IPS-NIHi7 (cell line): ENCODE results near the gene KRTAP12-4.
"Not testable (repeated sequence)": the region's sequence is repeated elsewhere in the genome, so short reads cannot be mapped to it uniquely, and the experiment has no call there.

Experiments used
- DNase-seq: peaks from one replicate; pipeline ENCODE4 v3.0.0; 2012; ENCODE audit warnings: mixed read lengths; ENCODE audit errors: extremely low spot score

The KRTAP12-4 gene

DNA sequence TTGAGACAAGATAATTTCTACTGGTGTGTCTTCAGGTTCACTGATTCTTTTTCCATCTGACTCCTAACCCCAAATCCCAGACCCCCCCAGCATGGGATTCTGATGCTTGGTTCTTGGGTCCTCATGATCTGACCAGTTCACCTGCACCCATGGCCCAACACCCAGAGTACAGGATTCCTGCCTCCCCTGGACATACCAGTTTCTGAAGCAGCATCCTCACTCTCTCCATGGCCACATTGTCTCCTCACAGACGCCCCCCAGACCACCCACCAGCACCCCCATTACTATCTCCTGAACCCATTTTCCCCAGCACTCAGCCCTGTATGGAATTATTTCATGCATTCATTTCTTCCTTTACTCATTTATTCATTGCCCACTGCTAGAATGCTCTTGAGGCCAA, 2.4 kb upstream of the KRTAP12-4 start:
- no peak for DNase-seq

GRCh38 chr21:44653656-44654575, 543 bp downstream of the KRTAP12-4 start:
- no peak for DNase-seq

DNA sequence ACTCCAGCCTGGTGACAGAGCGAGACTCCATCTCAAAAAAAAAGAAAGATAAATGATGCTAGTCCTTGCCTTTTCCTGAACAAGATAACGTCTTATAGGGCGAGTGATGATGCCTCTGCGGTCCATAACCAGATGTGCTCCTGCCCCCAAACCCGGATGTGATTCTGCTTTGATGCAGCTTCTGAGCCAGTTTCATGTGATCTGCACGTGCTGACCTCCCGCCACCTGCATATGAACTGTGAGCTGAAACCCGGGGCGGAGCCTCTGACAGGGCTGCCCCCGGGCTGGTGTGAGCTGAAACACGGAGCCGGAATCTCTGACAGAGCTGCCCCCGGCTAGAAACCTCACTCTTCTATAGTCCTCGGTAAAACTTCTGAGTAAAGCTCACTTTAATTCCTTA, 1.3 kb downstream of the KRTAP12-4 start:
- DNase-seq = no peak

GRCh38 chr21:44650973-44651675, 3.3 kb downstream of the KRTAP12-4 start:
- DNase-seq = no peak

DNA sequence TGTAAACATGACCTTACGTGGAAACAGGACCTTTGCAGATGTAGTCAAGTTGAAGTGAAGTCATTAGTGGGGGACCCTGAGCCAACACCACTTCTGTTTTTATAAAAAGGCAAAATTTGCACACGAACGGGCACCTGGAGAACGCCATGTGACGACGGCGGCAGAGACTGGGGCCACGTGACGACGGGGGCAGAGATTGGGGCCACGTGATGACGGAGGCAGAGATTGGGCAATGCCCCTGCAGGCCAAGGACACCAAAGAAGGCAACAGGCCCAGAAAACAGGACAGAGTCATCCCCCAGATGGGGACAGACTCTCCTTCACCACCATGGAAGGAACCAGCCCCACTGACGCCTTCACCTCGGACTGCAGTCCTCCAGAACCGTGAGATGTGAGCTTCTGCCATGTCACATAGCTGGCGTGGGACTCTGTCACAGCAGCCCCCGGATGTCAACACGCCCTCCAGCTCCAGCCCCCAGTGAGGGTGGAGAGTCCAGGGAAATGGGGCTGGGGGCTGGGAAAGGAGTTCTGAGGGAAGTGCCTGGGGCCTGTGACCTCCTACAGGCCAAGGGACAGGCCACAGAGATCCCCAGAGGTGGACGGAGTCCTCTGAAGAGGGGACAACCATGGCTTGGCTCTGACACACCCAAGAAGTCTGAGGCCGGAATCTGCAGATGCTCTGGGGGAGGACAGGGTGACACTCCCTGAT, 4.0 kb downstream of the KRTAP12-4 start:
- DNase-seq = no peak

- no peak for DNase-seq
Measured at GRCh38 chr21:44649521-44650100, 4.8 kb downstream of the KRTAP12-4 start.

GRCh38 chr21:44648557-44649311, 5.7 kb downstream of the KRTAP12-4 start:
- DNase-seq = no peak

GRCh38 chr21:44647222-44647552, 7.3 kb downstream of the KRTAP12-4 start:
- no peak for DNase-seq

- not testable (repeated sequence) for DNase-seq
Measured at GRCh38 chr21:44646366-44647221, 7.9 kb downstream of the KRTAP12-4 start, which contains the start of gene KRTAP10-11. TSS of gene KRTAP10-11 (plus strand) at chr21:44646414. CDS start at chr21:44646459, 45 bp downstream.

GRCh38 chr21:44644878-44645277, 9.6 kb downstream of the KRTAP12-4 start:
- DNase-seq = no peak

DNA sequence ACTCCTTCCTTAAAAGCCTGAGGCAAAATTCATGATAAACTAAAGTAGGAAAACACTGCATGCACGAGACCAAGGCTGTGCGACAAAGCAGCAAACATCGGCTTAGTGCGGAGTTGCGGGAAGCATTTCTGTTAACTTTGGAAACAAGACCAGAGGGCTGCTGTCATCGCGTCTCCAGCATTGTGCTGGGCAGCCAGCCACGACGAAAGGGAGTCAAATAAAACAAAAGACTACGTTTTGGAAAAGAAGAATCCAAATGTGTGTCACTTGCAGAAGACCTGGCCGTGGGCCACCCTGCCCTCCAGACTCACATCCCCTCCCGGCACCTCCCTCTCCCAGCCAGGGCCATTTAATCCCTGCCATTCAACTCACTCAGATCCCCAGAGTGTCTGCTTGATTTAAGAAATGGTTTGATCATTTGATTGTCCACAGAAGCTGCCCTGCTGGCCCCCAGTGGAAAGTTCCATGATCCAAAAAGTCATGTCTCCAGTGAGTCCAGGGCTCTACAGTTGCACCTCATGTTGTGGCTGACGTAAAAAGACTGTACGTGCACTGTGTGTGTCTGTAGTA, 10.6 kb downstream of the KRTAP12-4 start:
- DNase-seq = no peak

DNA sequence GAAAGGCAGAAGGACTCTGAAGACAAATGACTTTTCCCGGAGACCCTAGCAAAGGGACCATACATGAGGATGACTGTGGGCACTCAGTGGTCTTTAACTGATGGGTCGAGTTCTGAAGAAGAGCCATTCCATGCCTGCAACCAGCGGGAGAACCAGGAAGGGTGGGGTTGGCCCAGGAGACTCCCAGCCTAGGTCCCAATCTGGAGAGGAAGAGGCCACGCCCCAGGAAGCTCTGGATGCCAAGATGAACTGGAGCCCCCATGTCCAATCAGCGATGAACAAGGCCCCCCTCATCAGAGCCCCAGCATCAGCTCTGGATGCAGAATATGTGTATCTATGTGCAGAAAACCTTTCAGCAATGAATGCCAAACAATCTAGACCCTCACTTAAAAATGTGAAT, 13.7 kb downstream of the KRTAP12-4 start:
- no peak for DNase-seq

GRCh38 chr21:44639331-44639655, 15.2 kb downstream of the KRTAP12-4 start:
- DNase-seq = no peak

- not testable (repeated sequence) for DNase-seq
Measured at GRCh38 chr21:44638506-44639330, 15.7 kb downstream of the KRTAP12-4 start.

DNA sequence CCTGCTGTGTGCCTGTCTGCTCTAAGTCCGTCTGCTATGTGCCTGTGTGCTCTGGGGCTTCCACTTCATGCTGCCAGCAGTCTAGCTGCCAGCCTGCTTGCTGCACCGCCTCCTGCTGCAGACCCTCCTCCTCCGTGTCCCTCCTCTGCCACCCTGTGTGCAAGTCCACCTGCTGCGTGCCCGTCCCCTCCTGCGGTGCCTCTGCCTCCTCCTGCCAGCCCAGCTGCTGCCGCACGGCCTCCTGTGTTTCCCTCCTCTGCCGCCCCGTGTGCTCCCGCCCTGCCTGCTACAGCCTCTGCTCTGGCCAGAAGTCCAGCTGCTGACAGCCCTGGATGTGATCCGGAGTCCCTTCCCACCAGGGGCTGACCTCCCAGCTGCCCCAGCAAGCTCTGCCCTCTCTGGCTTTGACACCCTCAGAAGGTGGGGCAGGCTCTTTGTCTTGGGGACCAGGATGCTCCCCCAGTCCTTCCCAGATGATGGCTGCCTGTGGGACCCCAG, 16.6 kb downstream of the KRTAP12-4 start:
- not testable (repeated sequence) for DNase-seq

GRCh38 chr21:44637018-44637850, 17.2 kb downstream of the KRTAP12-4 start, which contains the start of gene KRTAP10-10:
TSS of gene KRTAP10-10 (plus strand) at chr21:44637356. CDS start at chr21:44637418, 62 bp downstream.
- DNase-seq = no peak

DNA sequence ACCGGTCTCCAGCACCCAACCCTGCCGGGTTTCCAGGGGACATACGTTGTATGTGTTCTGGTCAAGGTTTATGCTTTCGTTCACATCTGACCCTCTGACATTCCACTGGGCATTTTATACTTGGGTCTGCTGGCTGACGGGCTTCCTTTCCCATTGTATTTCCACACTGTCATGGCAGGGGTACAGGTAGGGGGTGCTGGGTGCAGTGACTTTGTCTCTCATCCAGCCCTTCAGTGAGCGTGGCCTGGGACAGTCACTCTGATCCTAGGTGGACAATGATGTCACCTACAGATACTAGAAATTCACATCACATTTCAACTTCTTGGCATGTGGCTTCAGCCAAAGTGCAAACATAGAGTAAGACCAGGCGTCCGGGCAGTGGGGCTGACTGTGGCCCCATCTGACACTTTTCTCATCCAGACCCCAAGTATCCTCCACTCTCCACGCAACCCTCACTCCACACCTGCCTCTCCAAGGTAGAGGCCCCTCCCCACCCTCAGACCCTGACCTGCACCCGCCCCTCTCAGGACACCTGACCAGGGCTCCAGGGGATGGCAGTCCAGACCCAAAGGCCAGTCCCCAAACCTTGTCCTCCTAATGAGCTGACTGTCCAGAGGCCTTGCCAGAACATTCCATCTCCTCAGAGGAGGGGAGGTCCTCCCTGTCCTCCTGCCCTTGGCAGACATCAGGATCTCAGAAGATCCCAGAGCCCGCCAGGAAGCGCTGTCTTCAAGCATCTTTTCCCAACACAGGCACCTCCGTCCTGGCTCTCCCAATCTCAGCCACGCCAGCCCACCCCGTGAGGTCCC, 18.0 kb downstream of the KRTAP12-4 start:
- DNase-seq = no peak
